NCI-H1694 treated with DMSO at 0.1 percent for 48 hours (cell line): ENCODE measurements around the gene PRPH.
A peak's percentile ranks its signal among the peaks of the same experiment; 100 is the strongest.
"Not testable (repeated sequence)": the region's sequence is repeated elsewhere in the genome, so short reads cannot be mapped to it uniquely, and the experiment has no call there.

Experiments used
- DNase-seq: peaks from one replicate; lab custom pipeline; 2025; lab: John Stamatoyannopoulos, UW

Gene PRPH

DNA sequence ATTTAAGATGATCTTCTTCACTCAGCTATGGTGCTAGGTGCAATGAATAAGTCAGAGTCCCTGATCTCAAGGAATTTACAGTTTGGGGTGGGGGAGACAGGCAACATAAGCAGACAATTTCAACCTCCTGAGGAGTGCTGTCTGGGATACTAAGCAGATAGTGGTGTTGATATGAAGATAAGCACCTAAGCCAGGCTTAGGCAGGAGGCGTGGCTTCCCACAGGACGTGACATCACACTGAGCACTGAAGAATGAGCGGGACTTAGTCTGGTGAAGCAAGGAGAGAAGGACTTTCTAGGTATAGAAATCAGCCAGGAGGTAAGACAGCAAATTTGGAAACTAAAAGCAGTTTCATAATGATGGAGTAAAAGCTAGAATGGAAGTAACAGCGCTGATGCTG is 6.8 kb downstream of the PRPH start:
- no peak for DNase-seq

DNA sequence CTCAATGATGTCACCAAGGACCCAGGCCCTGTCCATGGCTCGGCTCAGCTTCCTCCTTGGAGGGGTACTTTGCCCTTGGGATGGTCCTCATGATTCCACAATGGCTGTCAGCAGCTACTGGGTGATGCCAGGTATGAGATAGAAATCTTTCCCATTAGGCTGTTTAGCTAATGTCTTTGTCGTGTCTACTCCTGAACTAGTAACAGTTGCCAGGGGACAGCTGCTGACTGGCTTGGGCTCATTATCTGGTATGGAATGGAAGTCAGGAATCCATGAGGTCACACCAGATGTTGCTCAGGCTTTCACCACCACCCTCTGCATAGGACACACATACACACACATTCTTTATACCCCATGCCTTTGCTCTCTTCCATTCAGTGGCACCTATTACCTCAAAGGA is 9.2 kb downstream of the PRPH start:
- DNase-seq = no peak

DNA sequence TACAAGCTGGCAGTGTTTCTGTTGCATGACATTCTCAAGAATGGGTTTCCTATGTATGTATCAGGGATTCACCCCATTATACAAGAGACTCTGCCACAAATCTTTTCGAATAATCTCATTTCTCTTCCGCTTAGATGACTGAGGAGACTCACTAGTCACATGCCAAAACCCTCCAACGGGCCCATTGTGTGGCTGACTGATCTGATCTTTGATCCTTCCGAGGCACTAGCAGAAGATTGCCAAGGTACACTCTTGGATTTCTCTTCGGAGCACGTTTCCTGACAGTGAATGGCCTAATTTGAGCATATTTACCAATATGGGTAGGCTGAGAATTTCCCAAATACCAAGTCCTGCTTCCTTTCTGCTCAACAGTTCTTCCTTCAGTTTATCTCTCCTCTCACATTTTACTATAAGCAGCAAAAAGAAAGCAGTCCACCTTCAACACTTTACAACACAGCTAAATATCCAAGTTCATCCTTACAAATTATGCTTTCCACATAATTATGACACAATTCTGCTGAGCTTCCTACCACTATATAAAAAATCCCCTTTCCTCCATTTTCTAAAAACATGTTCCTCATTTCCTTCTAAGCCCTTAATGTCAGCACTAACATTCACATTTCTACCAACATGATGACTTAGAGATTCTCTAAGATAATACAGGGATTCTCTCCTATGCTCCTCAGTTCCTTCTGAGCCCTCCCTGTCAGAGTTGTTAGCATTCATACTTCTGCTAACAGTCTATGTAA is 11.0 kb downstream of the PRPH start:
- no peak for DNase-seq

DNA sequence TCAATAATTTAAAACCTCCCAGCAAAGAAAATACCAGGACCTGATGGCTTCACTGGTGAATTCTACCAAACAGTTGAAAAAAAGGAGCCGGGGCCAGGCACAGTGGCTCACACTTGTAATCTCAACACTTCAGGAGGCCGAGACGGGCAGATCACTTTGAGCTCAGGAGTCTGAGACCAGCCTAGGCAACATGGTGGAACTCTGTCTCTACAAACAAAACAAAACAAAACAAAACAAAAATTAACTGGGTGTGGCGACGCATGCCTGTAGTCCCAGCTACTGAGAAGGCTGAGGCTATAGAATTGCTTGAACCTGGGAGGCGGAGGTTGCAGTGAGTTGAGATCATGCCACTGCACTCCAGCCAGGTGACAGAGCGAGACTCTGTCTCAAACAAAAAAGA is 14.4 kb downstream of the PRPH start:
- DNase-seq = no peak

DNA sequence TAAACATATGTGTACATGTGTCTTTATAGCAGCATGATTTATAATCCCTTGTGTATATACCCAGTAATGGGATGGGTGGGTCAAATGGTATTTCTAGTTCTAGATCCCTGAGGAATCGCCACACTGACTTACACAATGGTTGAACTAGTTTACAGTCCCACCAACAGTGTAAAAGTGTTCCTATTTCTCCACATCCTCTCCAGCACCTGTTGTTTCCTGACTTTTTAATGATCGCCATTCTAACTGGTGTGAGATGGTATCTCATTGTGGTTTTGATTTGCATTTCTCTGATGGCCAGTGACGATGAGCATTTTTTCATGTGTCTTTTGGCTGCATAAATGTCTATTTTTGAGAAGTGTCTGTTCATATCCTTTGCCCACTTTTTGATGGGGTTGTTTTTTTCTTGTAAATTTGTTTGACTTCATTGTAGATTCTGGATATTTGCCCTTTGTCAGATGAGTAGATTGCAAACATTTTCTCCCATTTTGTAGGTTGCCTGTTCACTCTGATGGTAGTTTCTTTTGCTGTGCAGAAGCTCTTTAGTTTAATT is 15.6 kb downstream of the PRPH start:
- DNase-seq = not testable (repeated sequence)

DNA sequence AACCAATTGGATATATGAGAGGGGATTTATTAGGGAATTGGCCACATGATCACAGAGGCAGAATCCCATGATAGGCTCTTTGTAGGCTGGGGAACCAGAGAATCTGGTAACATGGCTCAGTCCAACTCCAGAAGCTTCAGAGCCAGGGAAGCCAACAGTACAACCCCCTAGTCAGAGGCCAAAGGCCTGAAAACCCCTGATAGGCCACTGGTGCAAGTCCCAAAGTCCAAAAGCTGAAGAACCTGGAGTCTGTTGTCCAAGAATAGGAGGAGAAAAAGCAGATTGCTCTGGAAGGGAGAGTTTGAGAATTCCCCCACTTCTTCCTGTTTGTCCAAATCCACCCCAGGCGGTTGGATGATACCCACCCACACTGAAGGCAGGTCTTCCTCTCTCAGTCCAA is 19.9 kb downstream of the PRPH start:
- no peak for DNase-seq

DNA sequence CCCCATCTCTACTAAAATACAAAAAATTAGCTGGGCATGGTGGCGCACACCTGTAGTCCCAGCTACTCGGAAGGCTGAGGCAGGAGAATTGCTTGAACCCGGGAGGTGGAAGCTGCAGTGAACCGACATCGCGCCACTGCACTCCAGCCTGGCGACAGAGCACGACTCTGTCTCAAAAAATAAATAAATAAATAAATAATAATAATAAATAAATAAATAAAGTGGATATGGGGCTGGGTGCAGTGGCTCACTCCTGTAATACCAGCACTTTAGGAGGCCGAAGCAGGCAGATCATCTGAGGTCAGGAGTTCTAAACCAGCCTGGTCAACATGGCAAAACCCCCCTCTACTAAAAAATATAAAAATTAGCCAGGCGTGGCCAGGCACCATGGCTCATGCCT is 22.2 kb downstream of the PRPH start:
- not testable (repeated sequence) for DNase-seq

DNA sequence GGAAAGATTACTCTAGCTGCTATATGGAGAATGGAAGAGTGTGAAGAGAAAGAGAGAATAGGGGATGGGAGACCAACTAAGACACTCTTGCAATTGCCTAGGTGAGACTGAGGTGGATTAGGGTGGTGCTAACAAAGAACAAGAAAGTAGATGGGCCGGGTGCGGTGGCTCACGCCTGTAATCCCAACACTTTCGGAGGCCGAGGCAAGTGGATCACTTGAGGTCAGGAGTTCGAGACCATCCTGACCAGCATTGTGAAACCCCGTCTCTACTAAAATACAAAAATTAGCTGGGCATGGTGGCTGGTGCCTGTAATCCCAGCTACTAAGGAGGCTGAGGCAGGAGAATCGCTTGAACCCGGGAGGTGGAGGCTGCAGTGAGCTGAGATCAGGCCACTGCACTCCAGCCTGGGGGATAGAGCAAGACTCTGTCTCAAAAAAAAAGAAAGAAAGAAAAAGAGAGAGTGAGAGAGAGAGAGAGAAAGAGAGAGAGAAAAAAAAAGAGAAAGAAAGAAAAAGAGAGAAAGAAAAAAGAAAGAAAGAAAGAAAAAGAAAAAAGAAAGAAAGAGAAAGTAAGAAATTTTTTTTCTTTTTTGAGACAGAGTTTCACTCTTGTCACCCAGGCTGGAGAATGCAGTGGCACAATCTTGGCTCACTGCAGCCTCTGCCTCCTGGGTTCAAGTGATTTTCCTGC is 25.6 kb downstream of the PRPH start:
- DNase-seq = not testable (repeated sequence)

DNA sequence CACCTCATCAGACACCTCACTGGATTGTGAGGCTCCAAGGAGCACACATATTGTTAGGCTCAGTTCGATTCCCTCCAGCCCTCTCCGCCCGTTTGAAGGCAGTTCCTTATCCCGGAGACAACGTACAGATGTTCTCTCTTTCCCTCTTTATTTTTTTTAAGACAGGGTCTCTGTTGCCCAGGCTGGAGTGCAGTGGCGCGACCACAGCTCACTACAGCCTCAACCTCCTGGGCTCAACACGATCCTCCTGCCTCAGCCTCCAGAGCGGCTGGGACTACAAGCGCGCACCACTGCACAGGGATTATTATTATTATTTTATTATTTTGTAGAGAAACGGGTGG is 27.4 kb downstream of the PRPH start:
- no peak for DNase-seq

DNA sequence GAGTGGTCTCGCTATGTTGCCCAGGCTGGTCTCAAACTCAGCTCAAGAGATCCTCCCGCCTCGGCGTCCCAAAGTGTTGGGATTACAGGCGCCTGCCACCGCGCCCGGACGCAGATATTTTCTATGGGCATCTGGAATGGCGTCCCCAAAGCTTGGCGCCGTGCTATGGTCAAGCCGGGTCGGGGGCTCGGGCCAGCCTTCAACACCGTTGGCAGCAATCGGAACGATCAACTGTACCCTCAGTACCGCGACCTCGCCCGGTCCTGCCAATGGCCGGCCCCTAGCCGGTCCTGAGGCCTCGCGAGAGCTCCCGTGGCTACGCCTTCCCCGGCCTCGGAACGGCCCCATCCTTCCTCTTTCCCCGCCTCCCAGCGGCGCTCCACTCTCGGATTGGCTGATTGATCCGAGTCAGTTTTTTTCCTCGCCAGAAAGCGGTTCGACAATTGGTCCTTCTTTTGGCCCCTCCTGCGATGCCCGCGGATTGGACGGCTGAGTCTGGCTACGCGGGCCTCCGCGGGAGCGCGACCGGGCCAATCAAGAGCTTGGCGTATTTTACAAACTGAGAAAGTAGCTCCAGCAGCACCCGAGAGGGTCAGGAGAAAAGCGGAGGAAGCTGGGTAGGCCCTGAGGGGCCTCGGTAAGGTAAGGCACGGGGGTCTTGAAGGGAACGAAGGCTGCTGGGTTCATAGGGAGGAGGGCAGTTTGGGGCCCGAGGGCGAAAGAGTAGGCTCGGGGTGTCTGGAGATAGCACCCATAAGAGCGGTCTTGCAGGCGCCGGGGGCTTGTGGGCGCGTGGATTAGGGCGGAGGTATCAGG is 28.0 kb downstream of the PRPH start, which contains the start of gene TROAP:
TSS of gene TROAP (plus strand) at position 548 of the 816 bp plus-strand sequence. CDS start 354 bp downstream, outside the sequence.
- DNase-seq = peak; percentile 97

DNA sequence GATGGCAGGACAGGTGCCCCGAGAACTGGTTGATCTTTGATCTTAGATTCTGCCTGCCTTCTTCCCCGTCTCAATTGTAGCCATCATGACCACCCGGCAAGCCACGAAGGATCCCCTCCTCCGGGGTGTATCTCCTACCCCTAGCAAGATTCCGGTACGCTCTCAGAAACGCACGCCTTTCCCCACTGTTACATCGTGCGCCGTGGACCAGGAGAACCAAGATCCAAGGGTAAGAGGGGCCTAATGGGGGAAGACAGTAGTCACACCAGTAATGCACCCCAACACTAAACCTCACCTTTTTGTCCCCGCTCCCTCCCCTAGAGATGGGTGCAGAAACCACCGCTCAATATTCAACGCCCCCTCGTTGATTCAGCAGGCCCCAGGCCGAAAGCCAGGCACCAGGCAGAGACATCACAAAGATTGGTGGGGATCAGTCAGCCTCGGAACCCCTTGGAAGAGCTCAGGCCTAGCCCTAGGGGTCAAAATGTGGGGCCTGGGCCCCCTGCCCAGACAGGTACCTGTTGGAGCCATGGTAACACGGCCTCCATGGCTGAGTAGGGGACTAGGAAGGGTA is 28.7 kb downstream of the PRPH start:
- no peak for DNase-seq

DNA sequence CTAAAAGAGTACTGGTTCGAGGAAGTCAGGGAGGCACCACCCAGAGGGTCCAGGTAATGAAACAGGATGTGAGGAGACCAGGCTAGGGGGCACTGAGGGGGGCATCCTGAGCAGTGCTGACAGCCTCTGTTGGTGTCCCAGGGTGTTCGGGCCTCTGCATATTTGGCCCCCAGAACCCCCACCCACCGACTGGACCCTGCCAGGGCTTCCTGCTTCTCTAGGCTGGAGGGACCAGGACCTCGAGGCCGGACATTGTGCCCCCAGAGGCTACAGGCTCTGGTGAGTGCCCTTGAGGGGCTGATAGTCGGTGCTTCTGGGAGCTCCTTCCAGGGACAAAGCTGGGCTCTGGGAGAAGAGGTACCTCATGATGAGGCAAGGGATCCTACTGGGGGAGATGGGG is 30.7 kb downstream of the PRPH start:
- no peak for DNase-seq

DNA sequence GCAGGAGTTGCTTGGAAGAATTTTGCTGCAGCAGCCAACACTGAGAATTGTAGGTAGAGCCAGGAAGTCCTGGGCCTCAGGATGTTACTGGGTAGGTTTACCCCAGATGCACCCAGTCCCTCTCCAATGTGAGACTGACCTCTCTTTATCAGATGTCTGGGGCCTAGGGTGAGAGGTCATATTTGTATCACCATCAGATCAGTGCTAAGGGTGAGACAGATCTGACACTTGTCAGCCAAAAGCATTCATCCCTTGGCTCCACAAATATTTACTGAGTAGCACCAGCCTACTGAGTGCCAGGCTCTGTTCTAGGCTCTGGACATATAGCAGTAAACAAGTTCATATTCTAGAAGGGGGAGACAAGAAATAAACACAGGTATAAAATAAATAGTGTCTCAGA is 32.4 kb downstream of the PRPH start:
- no peak for DNase-seq

DNA sequence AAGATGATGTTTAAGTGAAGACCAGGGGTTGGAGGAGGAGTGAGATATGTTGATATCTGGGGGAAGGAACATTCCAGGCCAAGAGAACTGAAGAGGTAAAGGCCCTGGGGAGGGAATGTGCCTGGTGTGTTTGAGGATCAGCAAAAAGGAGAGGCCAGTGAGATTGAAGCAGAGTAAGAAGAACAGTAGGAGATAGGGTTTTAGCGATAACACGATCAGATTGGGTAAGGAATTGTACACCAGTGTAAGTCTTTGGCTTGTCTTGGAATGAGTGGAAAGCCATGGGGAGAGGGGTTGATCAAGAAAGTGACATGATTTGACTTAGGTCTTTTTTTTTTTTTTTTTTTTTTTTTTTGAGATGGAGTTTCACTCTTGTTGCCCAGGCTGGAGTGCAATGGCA is 32.9 kb downstream of the PRPH start:
- DNase-seq = no peak

DNA sequence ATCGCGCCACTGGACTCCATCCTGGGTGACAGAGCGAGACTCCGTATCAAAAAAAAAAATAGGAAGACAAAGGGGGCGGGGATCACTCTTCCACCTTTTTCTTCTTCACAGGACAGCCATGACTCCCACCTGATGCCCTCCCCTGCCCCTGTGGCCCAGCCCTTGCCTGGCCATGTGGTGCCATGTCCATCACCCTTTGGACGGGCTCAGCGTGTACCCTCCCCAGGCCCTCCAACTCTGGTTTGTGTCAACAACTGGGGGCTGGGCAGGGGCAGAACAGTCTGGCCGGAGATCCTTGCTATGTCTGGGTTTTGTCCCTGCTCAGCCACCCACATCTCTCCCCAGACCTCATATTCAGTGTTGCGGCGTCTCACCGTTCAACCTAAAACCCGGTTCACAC is 33.9 kb downstream of the PRPH start:
- no peak for DNase-seq

DNA sequence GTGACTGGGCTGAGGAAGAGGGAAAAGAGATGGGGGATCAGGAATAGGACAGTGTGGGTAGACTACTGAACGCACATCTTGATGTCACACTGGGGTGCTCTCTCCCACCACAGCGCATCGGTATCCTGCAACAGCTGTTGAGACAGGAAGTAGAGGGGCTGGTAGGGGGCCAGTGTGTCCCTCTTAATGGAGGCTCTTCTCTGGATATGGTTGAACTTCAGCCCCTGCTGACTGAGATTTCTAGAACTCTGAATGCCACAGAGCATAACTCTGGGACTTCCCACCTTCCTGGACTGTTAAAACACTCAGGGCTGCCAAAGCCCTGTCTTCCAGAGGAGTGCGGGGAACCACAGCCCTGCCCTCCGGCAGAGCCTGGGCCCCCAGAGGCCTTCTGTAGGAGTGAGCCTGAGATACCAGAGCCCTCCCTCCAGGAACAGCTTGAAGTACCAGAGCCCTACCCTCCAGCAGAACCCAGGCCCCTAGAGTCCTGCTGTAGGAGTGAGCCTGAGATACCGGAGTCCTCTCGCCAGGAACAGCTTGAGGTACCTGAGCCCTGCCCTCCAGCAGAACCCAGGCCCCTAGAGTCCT is 35.2 kb downstream of the PRPH start:
- no peak for DNase-seq

DNA sequence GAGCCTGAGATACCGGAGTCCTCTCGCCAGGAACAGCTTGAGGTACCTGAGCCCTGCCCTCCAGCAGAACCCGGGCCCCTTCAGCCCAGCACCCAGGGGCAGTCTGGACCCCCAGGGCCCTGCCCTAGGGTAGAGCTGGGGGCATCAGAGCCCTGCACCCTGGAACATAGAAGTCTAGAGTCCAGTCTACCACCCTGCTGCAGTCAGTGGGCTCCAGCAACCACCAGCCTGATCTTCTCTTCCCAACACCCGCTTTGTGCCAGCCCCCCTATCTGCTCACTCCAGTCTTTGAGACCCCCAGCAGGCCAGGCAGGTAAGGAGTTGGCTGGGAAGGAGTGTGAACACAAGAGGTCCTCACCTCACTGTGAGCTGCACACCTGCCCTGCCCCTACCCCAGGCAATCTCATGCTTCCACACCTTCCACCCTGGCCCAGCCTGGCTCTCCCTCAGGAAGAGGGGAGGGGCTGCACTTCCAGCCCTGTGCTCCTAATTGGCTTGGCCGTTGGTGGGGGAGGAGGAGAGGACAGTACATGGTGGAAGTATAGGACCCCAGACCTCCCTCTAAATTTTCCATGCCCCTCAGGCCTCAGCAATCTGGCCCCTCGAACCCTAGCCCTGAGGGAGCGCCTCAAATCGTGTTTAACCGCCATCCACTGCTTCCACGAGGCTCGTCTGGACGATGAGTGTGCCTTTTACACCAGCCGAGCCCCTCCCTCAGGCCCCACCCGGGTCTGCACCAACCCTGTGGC is 35.9 kb downstream of the PRPH start:
- DNase-seq = no peak

DNA sequence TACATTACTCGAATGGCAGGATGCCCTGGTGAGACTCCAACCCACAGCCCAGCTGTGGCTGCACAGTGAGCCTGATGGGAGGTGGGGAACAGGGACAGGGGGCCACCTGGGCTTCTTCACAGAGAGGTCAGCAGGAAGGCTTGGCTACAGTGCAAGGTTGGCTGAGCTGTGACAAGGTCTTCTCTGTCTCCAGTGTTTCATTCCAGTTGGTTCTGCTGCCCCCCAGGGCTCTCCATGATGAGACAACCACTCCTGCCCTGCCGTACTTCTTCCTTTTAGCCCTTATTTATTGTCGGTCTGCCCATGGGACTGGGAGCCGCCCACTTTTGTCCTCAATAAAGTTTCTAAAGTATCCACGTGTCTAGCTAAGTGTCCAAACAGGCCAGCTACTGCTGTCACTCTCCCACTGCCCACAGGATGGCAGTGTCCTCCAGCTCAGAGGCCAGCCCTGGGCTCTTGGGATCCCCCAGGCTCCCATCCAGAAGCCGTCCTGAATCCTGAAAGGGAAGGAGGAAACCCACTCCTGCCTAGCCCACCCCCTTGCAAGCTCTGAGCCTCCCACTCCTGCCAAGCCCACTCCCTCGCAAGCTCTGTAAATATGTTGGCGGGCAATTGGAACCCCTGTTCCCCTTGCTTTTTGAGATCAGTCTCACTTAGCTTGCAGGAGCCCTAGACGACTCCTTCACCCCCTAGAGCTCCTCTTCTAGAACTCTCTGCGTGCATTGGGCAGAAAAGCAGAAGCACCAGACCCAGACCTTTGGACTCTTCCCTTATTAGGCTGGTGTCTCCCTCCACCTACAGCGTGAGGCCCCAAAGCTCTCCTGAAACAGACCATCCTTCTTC is 36.7 kb downstream of the PRPH start:
- no peak for DNase-seq

DNA sequence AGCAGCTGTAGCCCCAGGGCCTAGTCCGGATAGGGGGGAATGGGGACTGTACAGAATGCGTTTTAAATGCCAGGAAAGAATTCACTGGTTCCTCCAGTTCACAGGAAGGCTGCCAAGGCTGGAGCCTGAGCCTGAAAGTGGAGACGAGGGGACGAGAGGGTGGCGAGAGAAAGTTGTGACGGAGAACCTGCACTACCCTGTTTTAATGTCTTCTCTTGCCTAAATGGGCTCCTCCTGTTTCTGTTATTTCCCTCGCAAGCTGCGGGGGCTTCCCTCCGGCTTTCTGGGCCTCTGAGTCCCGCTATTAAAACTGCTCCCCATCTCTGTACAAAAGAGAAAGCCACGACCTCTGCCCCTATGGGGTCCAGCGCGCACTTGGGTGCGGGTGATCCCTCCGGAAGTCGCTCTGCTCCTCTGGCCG is 37.5 kb downstream of the PRPH start:
- DNase-seq = no peak

DNA sequence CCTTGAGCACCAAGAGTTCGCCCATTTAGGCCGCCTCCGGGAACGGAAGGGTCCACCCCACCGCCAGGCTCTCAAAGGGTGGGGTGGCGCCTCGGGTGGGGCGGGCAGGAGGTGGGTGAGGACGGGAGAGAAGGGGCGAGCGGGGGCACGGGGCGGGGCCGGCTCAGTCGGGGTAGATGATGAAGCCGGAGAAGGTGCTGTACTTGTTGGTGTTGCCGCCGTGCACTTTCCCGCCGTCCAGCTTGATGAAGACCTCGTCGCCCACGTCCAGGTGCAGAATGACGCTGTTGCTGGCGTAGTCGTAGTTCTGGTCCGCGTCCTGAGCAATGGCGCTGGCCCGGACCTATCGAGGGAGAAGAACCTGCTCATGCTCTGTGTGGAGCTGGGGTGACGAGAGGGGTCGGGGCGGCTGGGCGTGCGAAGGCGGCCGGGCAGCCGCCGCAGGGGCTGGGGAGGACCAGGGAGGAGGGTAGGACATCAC is 38.0 kb downstream of the PRPH start:
- no peak for DNase-seq
